ENCODE measurements around the gene SRGAP3.

SRGAP3 gene

GRCh38 chr3:9246189-9246588 lies 3.3 kb downstream of the SRGAP3 start:
- Histone ChIP-seq H3K9ac (ENCODE audit: low read depth, low read length) (no peak overlapping the region), H3K36me3 (ENCODE audit: insufficient read depth, low read length) (no peaks in the 10 kb centered on the region), H3K9me3 (ENCODE audit: control insufficient read depth, insufficient read depth, low read length) (no peaks in the 10 kb centered on the region), H3K4me1 (ENCODE audit: insufficient read depth, low read length) (peaks cover 9% of the 10 kb centered on the region; the same call in 1 of the 2 replicates)

GRCh38 chr3:9244495-9245183 lies 4.8 kb downstream of the SRGAP3 start:
- no peaks in the 10 kb centered on the region for H3K9me3 ChIP-seq (ENCODE audit: control insufficient read depth, insufficient read depth, low read length)
- H3K9ac ChIP-seq (ENCODE audit: low read depth, low read length) = no peak overlapping the region
- H3K36me3 ChIP-seq (ENCODE audit: insufficient read depth, low read length) = no peaks in the 10 kb centered on the region
- H3K4me1 ChIP-seq (ENCODE audit: insufficient read depth, low read length) = peaks cover under 1% of the 10 kb centered on the region; the same call in 1 of the 2 replicates

GRCh38 chr3:9241956-9242355 lies 7.5 kb downstream of the SRGAP3 start:
- no peaks in the 10 kb centered on the region for H3K36me3 ChIP-seq (ENCODE audit: insufficient read depth, low read length)
- H3K9me3 ChIP-seq (ENCODE audit: control insufficient read depth, insufficient read depth, low read length) = no peaks in the 10 kb centered on the region
- H3K9ac ChIP-seq (ENCODE audit: low read depth, low read length) = no peak overlapping the region
- H3K4me1 ChIP-seq (ENCODE audit: insufficient read depth, low read length) = no peaks in the 10 kb centered on the region

- Histone ChIP-seq H3K4me1 (ENCODE audit: insufficient read depth, low read length) (no peaks in the 10 kb centered on the region), H3K36me3 (ENCODE audit: insufficient read depth, low read length) (no peaks in the 10 kb centered on the region), H3K9me3 (ENCODE audit: control insufficient read depth, insufficient read depth, low read length) (no peaks in the 10 kb centered on the region), H3K9ac (ENCODE audit: low read depth, low read length) (no peak overlapping the region)
These were observed 9.8 kb downstream of the SRGAP3 start for GRCh38 chr3:9239680-9240079.

- Histone ChIP-seq H3K9me3 (ENCODE audit: control insufficient read depth, insufficient read depth, low read length) (no peaks in the 10 kb centered on the region), H3K36me3 (ENCODE audit: insufficient read depth, low read length) (no peaks in the 10 kb centered on the region), H3K9ac (ENCODE audit: low read depth, low read length) (no peak overlapping the region), H3K4me1 (ENCODE audit: insufficient read depth, low read length) (no peaks in the 10 kb centered on the region)
These were observed 10.6 kb downstream of the SRGAP3 start for GRCh38 chr3:9238721-9239295.

- Histone ChIP-seq H3K36me3 (ENCODE audit: insufficient read depth, low read length) (no peaks in the 10 kb centered on the region), H3K4me1 (ENCODE audit: insufficient read depth, low read length) (no peaks in the 10 kb centered on the region), H3K9me3 (ENCODE audit: control insufficient read depth, insufficient read depth, low read length) (no peaks in the 10 kb centered on the region), H3K9ac (ENCODE audit: low read depth, low read length) (no peak overlapping the region)
These were observed 11.2 kb downstream of the SRGAP3 start for GRCh38 chr3:9238276-9238675.

- no peak overlapping the region for H3K9ac ChIP-seq (ENCODE audit: low read depth, low read length)
- 0 out of 2 replicates have a peak, but pooled peaks cover 4% of the 10 kb centered on the region for H3K4me1 ChIP-seq (ENCODE audit: insufficient read depth, low read length)
- H3K36me3 ChIP-seq (ENCODE audit: insufficient read depth, low read length) = no peaks in the 10 kb centered on the region
- no peaks in the 10 kb centered on the region for H3K9me3 ChIP-seq (ENCODE audit: control insufficient read depth, insufficient read depth, low read length)
These were observed 15.4 kb downstream of the SRGAP3 start for GRCh38 chr3:9233814-9234600.

- 0 out of 2 replicates have a peak, but pooled peaks cover 4% of the 10 kb centered on the region for H3K4me1 ChIP-seq (ENCODE audit: insufficient read depth, low read length)
- H3K9ac ChIP-seq (ENCODE audit: low read depth, low read length) = no peak overlapping the region
- no peaks in the 10 kb centered on the region for H3K36me3 ChIP-seq (ENCODE audit: insufficient read depth, low read length)
- no peaks in the 10 kb centered on the region for H3K9me3 ChIP-seq (ENCODE audit: control insufficient read depth, insufficient read depth, low read length)
These were observed 16.3 kb downstream of the SRGAP3 start for GRCh38 chr3:9233101-9233500.

GRCh38 chr3:9231937-9232336 lies 17.5 kb downstream of the SRGAP3 start:
- Histone ChIP-seq H3K9me3 (ENCODE audit: control insufficient read depth, insufficient read depth, low read length) (no peaks in the 10 kb centered on the region), H3K36me3 (ENCODE audit: insufficient read depth, low read length) (no peaks in the 10 kb centered on the region), H3K9ac (ENCODE audit: low read depth, low read length) (no peak overlapping the region), H3K4me1 (ENCODE audit: insufficient read depth, low read length) (0 out of 2 replicates have a peak, but pooled peaks cover 4% of the 10 kb centered on the region)

GRCh38 chr3:9231471-9231870 lies 18.0 kb downstream of the SRGAP3 start:
- H3K4me1 ChIP-seq (ENCODE audit: insufficient read depth, low read length) = peaks cover 6% of the 10 kb centered on the region; the same call in 1 of the 2 replicates
- H3K9me3 ChIP-seq (ENCODE audit: control insufficient read depth, insufficient read depth, low read length) = no peaks in the 10 kb centered on the region
- H3K36me3 ChIP-seq (ENCODE audit: insufficient read depth, low read length) = no peaks in the 10 kb centered on the region
- no peak overlapping the region for H3K9ac ChIP-seq (ENCODE audit: low read depth, low read length)

GRCh38 chr3:9231006-9231405 lies 18.4 kb downstream of the SRGAP3 start:
- Histone ChIP-seq H3K4me1 (ENCODE audit: insufficient read depth, low read length) (peaks cover 10% of the 10 kb centered on the region), H3K9ac (ENCODE audit: low read depth, low read length) (no peak overlapping the region), H3K36me3 (ENCODE audit: insufficient read depth, low read length) (no peaks in the 10 kb centered on the region), H3K9me3 (ENCODE audit: control insufficient read depth, insufficient read depth, low read length) (no peaks in the 10 kb centered on the region)

GRCh38 chr3:9230596-9230995 lies 18.9 kb downstream of the SRGAP3 start:
- Histone ChIP-seq H3K9ac (ENCODE audit: low read depth, low read length) (no peak overlapping the region), H3K4me1 (ENCODE audit: insufficient read depth, low read length) (peaks cover 11% of the 10 kb centered on the region), H3K9me3 (ENCODE audit: control insufficient read depth, insufficient read depth, low read length) (no peaks in the 10 kb centered on the region), H3K36me3 (ENCODE audit: insufficient read depth, low read length) (no peaks in the 10 kb centered on the region)

GRCh38 chr3:9229879-9230278 lies 19.6 kb downstream of the SRGAP3 start:
- Histone ChIP-seq H3K9ac (ENCODE audit: low read depth, low read length) (no peak overlapping the region), H3K4me1 (ENCODE audit: insufficient read depth, low read length) (peaks cover 15% of the 10 kb centered on the region), H3K9me3 (ENCODE audit: control insufficient read depth, insufficient read depth, low read length) (no peaks in the 10 kb centered on the region), H3K36me3 (ENCODE audit: insufficient read depth, low read length) (no peaks in the 10 kb centered on the region)

GRCh38 chr3:9229325-9229724 lies 20.1 kb downstream of the SRGAP3 start:
- Histone ChIP-seq H3K9me3 (ENCODE audit: control insufficient read depth, insufficient read depth, low read length) (no peaks in the 10 kb centered on the region), H3K36me3 (ENCODE audit: insufficient read depth, low read length) (no peaks in the 10 kb centered on the region), H3K4me1 (ENCODE audit: insufficient read depth, low read length) (peaks cover 15% of the 10 kb centered on the region), H3K9ac (ENCODE audit: low read depth, low read length) (no peak overlapping the region)

- peaks cover 15% of the 10 kb centered on the region for H3K4me1 ChIP-seq (ENCODE audit: insufficient read depth, low read length)
- no peaks in the 10 kb centered on the region for H3K36me3 ChIP-seq (ENCODE audit: insufficient read depth, low read length)
- no peaks in the 10 kb centered on the region for H3K9me3 ChIP-seq (ENCODE audit: control insufficient read depth, insufficient read depth, low read length)
- no peak overlapping the region for H3K9ac ChIP-seq (ENCODE audit: low read depth, low read length)
These were observed 23.1 kb downstream of the SRGAP3 start for GRCh38 chr3:9226326-9226725.

Data from ES-I3 (cell line).